Adrenal gland (tissue), 5 donors: ENCODE results near the gene LPP.

ENCODE experiments used
- CTCF ChIP-seq, 6 experiments: fragments of 450-650 bp in 4 of 6; fragments of 200-600 bp in 2 of 6; sonication (generic) in 1 of 6; IDR thresholded peaks; 1 replicate in 5 of 6; 2 replicates in 1 of 6; pipeline versions ENCODE4 v1.5.1 to v1.8.0; 2016 to 2021; ENCODE audit warnings: antibody characterized with exemption in 6 of 6, mild to moderate bottlenecking in 2 of 6, moderate library complexity in 1 of 6
- POLR2A ChIP-seq, 2 donors: fragments of 450-650 bp; IDR thresholded peaks; one replicate each; pipeline ENCODE4 v1.6.1; 2017; ENCODE audit warnings: antibody characterized with exemption in 2 of 2, mild to moderate bottlenecking in 2 of 2, moderate library complexity in 1 of 2
- donor health status: DM: no; HTN: no; CAD: no.

- no peak for TF ChIP-seq CTCF (IDR thresholded peaks at IDR 0.05)
- no peak for TF ChIP-seq POLR2A (IDR thresholded peaks at IDR 0.05)
Measured at GRCh38 chr3:188707381-188708288, 553.7 kb downstream of the LPP start.
